22Rv1 (cell line): ENCODE measurements around the gene TUT1.

Experiments
- ZFX ChIP-seq: fragments of 450-650 bp; IDR thresholded peaks from 2 replicates; pipeline ENCODE4 v1.6.1; 2017; ENCODE audit warnings: antibody characterized with exemption, borderline replicate concordance
- TF ChIP-seq, protein P1 (sequence below): fragments of 450-650 bp; IDR thresholded peaks from 2 replicates; pipeline ENCODE4 v1.5.1; 2017; ENCODE audit warnings: mild to moderate bottlenecking

DNA sequence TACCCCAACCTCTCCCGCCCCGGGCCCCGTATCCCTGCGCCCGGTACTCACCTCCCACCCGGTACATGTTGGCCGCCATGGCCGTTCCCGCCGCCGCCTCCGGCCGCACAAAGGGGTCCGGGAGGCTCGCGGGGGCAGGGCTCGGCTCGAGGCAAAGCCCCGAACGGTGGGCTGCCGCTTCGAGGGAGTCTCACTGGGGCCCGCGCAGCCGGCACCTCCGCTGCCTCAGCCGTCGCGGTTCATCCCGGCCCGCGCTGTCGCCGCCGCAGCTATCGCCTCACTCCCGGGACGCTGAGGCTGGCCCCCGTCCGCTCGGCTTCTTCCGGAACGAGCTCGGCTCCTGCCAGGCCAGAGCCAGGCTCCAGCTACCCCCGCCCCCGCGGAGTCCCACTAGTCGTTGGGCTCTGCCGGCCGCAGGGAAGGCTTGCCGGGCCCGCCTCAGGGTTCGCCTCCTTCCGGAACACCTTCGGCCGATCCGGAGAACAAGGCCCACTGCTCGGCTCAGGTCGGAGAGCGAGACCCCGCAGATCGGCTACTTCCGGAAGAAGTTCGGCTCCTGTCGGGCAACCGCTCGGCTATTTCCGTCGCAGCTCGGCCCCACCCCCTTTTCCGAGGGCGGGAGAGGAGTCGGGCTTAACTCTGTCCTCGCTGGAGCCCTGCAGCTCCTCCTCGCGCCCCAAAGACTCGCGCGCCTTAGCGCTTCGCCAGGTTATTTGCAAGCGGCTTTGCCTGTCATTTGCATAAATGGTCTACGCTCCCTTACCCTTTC lies 10.2 kb upstream of the TUT1 start, which contains the start of gene MTA2:
- TF ChIP-seq, protein P1, sequence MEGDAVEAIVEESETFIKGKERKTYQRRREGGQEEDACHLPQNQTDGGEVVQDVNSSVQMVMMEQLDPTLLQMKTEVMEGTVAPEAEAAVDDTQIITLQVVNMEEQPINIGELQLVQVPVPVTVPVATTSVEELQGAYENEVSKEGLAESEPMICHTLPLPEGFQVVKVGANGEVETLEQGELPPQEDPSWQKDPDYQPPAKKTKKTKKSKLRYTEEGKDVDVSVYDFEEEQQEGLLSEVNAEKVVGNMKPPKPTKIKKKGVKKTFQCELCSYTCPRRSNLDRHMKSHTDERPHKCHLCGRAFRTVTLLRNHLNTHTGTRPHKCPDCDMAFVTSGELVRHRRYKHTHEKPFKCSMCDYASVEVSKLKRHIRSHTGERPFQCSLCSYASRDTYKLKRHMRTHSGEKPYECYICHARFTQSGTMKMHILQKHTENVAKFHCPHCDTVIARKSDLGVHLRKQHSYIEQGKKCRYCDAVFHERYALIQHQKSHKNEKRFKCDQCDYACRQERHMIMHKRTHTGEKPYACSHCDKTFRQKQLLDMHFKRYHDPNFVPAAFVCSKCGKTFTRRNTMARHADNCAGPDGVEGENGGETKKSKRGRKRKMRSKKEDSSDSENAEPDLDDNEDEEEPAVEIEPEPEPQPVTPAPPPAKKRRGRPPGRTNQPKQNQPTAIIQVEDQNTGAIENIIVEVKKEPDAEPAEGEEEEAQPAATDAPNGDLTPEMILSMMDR, result no peak
- TF ChIP-seq ZFX, result no peak
